ENCODE measurements around the gene RNU1-2.
"Not testable (repeated sequence)": the region's sequence is repeated elsewhere in the genome, so short reads cannot be mapped to it uniquely, and the experiment has no call there.

Gene RNU1-2

DNA sequence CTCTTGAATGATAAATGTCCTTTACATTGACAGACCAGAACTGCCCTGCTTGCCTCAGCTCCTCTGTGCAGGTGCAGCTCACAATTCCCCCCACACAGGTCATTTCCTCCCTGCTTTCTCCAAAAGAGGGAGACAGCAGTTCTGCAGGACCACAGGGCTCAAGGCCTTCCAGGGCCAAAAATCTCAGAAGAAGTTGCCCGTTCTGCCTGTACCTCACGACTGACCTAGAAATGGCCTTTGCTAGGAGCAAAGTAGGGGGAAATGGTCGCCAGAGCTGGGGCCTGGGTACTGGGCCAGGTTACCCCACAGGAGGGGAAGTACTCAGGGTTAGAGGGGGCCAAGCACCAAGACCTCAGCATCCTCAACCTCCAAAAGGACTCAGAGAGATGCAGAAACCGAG is 11.1 kb downstream of the RNU1-2 start:
- Histone ChIP-seq H3K9ac (ENCODE audit: low read depth, low read length, poor library complexity, severe bottlenecking) (peak overlapping the region; percentile 92), H3K4me1 (ENCODE audit: insufficient read depth, low read length, poor library complexity, severe bottlenecking) (peaks cover 36% of the 10 kb centered on the region), H3K27me3 (ENCODE audit: insufficient read depth, low read length, poor library complexity, severe bottlenecking) (no peaks in the 10 kb centered on the region), H3K4me3 (ENCODE audit: low read length, poor library complexity, severe bottlenecking) (no peak overlapping the region), H3K9me3 (ENCODE audit: insufficient read depth, low read depth, low read length) (no peaks in the 10 kb centered on the region), H3K4me2 (ENCODE audit: low read depth, low read length, poor library complexity, severe bottlenecking) (no peak overlapping the region), H2AFZ (ENCODE audit: low read length) (no peak overlapping the region), H3K79me2 (ENCODE audit: insufficient read depth, low read length) (no peaks in the 10 kb centered on the region), H3K9me2 (replicated peaks; ENCODE audit: low read depth, low read length) (no peaks in the 10 kb centered on the region), H3K36me3 (ENCODE audit: insufficient read depth, low read length) (no peaks in the 10 kb centered on the region), H4K20me1 (ENCODE audit: insufficient read depth, low read length, poor library complexity, severe bottlenecking) (no peaks in the 10 kb centered on the region), H3F3A (ENCODE audit: low read depth) (peaks cover 23% of the 10 kb centered on the region)
- TF ChIP-seq EZH2phosphoT487 (IDR thresholded peaks at IDR 0.05; ENCODE audit: borderline replicate concordance), result no peak
- TF ChIP-seq, protein P1, sequence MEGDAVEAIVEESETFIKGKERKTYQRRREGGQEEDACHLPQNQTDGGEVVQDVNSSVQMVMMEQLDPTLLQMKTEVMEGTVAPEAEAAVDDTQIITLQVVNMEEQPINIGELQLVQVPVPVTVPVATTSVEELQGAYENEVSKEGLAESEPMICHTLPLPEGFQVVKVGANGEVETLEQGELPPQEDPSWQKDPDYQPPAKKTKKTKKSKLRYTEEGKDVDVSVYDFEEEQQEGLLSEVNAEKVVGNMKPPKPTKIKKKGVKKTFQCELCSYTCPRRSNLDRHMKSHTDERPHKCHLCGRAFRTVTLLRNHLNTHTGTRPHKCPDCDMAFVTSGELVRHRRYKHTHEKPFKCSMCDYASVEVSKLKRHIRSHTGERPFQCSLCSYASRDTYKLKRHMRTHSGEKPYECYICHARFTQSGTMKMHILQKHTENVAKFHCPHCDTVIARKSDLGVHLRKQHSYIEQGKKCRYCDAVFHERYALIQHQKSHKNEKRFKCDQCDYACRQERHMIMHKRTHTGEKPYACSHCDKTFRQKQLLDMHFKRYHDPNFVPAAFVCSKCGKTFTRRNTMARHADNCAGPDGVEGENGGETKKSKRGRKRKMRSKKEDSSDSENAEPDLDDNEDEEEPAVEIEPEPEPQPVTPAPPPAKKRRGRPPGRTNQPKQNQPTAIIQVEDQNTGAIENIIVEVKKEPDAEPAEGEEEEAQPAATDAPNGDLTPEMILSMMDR (conservative IDR thresholded peaks at IDR 0.05; ENCODE audit: low read length), result no peak

DNA sequence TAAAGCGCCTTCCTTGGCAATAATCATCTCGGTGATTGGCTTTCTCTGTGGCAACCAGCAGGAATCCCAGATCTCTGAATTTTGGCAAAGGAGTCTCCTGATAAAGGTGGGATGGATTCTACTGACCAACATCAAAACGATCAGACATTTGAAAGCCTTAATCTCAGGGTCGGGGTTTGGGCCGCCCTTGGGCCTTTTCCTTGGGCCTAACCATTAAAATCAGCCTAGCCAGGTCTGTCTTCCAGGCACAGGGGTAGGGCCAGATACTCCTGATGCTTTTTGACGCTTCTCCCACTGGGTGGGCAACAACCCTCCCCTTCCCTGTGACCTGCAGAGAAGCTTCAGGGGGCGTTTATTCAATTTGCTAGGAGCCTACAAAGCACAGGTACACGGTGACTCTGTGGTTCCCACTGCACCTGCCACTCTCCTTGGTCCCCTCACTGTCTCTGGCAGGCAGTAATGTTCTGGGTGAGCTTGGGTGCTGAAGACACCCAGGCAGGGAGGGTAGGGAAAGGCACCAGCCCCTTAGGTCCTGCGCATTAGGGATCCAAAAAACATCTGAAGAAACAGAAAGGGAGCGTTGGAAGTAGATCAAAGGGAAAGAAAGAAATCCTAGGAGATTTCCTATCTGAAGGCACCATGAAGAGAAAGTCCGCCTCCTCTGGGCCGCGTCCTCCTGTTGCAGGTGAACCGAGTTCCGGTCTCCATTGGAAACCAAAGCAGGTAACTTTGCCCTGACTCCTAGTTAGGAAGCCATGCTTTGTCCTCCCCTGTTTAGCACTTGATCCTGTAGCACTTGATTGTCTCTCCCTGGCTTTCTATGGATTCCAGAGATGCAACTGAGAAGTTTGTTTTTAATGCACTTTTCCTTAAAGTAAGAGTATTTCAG is 12.3 kb downstream of the RNU1-2 start:
- no peaks in the 10 kb centered on the region for H3K9me3 ChIP-seq (ENCODE audit: insufficient read depth, low read depth, low read length)
- peaks cover 23% of the 10 kb centered on the region for H3F3A ChIP-seq (ENCODE audit: low read depth)
- no peaks in the 10 kb centered on the region for H3K36me3 ChIP-seq (ENCODE audit: insufficient read depth, low read length)
- H3K4me2 ChIP-seq (ENCODE audit: low read depth, low read length, poor library complexity, severe bottlenecking), result no peak overlapping the region
- no peaks in the 10 kb centered on the region for H4K20me1 ChIP-seq (ENCODE audit: insufficient read depth, low read length, poor library complexity, severe bottlenecking)
- no peaks in the 10 kb centered on the region for H3K9me2 ChIP-seq (replicated peaks; ENCODE audit: low read depth, low read length)
- TF ChIP-seq EZH2phosphoT487 (IDR thresholded peaks at IDR 0.05; ENCODE audit: borderline replicate concordance), result no peak
- TF ChIP-seq, protein P1 (conservative IDR thresholded peaks at IDR 0.05; ENCODE audit: low read length), result no peak
- peaks cover 36% of the 10 kb centered on the region for H3K4me1 ChIP-seq (ENCODE audit: insufficient read depth, low read length, poor library complexity, severe bottlenecking)
- no peak overlapping the region for H2AFZ ChIP-seq (ENCODE audit: low read length)
- no peak overlapping the region for H3K4me3 ChIP-seq (ENCODE audit: low read length, poor library complexity, severe bottlenecking)
- no peaks in the 10 kb centered on the region for H3K27me3 ChIP-seq (ENCODE audit: insufficient read depth, low read length, poor library complexity, severe bottlenecking)
- H3K79me2 ChIP-seq (ENCODE audit: insufficient read depth, low read length), result no peaks in the 10 kb centered on the region
- peak overlapping the region; percentile 92 for H3K9ac ChIP-seq (ENCODE audit: low read depth, low read length, poor library complexity, severe bottlenecking)

DNA sequence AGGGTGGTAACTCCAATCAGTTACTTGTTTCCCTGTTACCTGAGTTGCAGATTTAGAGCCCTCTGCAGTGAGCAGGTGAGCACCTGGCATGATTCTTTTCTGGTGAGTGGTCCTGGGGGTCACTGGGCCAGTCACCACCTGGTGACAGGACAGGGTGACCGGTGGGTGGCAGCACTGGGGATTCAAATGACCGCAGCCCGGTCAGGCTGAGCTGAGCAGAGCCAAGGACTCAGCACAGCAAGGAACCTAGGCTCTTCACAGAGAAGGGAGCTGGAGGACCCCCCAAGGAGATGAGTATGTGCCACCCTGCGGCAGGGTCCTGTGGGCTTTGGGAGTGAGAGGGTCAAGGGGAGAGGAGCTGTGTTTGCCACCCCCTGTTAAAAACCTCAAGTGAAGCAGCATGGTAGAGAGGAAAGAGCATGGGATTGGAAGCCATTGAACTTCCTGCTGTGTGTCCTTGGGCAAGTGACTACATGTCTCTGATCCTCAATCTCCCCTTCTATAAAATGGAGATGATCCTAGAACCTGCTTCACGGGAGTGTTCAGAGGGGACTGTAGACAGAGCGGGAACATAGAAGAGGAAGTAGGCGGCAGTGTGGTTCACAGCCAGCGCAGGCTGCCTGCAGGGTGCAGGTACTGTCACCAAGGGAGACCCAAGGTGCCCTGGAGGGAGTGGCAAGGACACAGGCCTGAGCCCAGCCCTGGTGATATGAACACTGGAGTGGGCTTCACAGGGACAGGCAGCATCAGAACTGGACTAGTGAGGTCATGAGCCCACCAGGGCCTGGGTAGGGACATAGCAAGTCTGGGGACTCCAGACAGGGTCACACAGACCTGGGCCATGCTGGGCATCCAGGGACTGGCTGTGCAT is 16.3 kb downstream of the RNU1-2 start:
- not testable (repeated sequence) for H3K36me3 ChIP-seq (ENCODE audit: insufficient read depth, low read length); H3K9me2 ChIP-seq (replicated peaks; ENCODE audit: low read depth, low read length); H4K20me1 ChIP-seq (ENCODE audit: insufficient read depth, low read length, poor library complexity, severe bottlenecking); H3K4me3 ChIP-seq (ENCODE audit: low read length, poor library complexity, severe bottlenecking); H3K9me3 ChIP-seq (ENCODE audit: insufficient read depth, low read depth, low read length); H3F3A ChIP-seq (ENCODE audit: low read depth); H3K79me2 ChIP-seq (ENCODE audit: insufficient read depth, low read length); H2AFZ ChIP-seq (ENCODE audit: low read length); H3K27me3 ChIP-seq (ENCODE audit: insufficient read depth, low read length, poor library complexity, severe bottlenecking); H3K9ac ChIP-seq (ENCODE audit: low read depth, low read length, poor library complexity, severe bottlenecking); H3K4me2 ChIP-seq (ENCODE audit: low read depth, low read length, poor library complexity, severe bottlenecking)
- H3K4me1 ChIP-seq (ENCODE audit: insufficient read depth, low read length, poor library complexity, severe bottlenecking), result peaks cover 17% of the 10 kb centered on the region

DNA sequence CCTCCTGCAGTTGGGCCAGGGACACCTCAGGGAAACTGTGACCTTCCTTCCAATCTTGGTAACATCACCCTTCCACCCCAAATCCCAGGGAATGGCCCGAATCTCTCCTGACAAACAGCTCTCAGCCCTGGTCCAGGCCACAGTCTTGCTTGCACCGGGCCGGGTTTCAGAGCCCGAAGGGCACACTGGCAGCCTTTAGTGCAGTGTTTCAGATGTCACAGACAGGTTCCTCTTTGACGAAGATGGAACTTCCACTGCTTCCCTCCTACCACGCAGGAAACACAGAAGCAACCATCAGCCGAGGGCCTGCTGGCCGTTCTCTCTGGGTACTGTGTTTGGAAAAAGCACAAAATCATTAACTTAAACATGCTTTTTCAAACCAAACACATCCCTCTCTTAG is 17.0 kb downstream of the RNU1-2 start:
- H3K9me2 ChIP-seq (replicated peaks; ENCODE audit: low read depth, low read length); H3K27me3 ChIP-seq (ENCODE audit: insufficient read depth, low read length, poor library complexity, severe bottlenecking); H3K9me3 ChIP-seq (ENCODE audit: insufficient read depth, low read depth, low read length); H4K20me1 ChIP-seq (ENCODE audit: insufficient read depth, low read length, poor library complexity, severe bottlenecking); H3K36me3 ChIP-seq (ENCODE audit: insufficient read depth, low read length); H2AFZ ChIP-seq (ENCODE audit: low read length); H3F3A ChIP-seq (ENCODE audit: low read depth); H3K79me2 ChIP-seq (ENCODE audit: insufficient read depth, low read length): not testable (repeated sequence)
- peak overlapping the region; percentile 96 for H3K4me2 ChIP-seq (ENCODE audit: low read depth, low read length, poor library complexity, severe bottlenecking)
- peak overlapping the region; percentile 86 for H3K4me3 ChIP-seq (ENCODE audit: low read length, poor library complexity, severe bottlenecking)
- peak overlapping the region; percentile 78 for H3K9ac ChIP-seq (ENCODE audit: low read depth, low read length, poor library complexity, severe bottlenecking)
- H3K4me1 ChIP-seq (ENCODE audit: insufficient read depth, low read length, poor library complexity, severe bottlenecking), result peaks cover 15% of the 10 kb centered on the region
